NCI-H1092 treated with DMSO at 0.1 percent for 48 hours (cell line): ENCODE measurements around the gene LIAS.
A peak's percentile ranks its signal among the peaks of the same experiment; 100 is the strongest.
"Not testable (repeated sequence)": the region's sequence is repeated elsewhere in the genome, so short reads cannot be mapped to it uniquely, and the experiment has no call there.

ENCODE experiments used
- DNase-seq: peaks from one replicate; lab custom pipeline; 2025; lab: John Stamatoyannopoulos, UW

The LIAS gene

GRCh38 chr4:39497909-39498726 is 39.3 kb downstream of the LIAS start:
- no peak for DNase-seq

GRCh38 chr4:39498727-39499020 is 39.8 kb downstream of the LIAS start:
- DNase-seq: no peak

GRCh38 chr4:39502019-39502663 is 43.3 kb downstream of the LIAS start:
- DNase-seq: no peak

- DNase-seq: not testable (repeated sequence)
Observed at GRCh38 chr4:39502664-39503035, 43.8 kb downstream of the LIAS start.

GRCh38 chr4:39504538-39504937 is 45.7 kb downstream of the LIAS start:
- DNase-seq: no peak

- DNase-seq: no peak
Observed at GRCh38 chr4:39505581-39505980, 46.7 kb downstream of the LIAS start.

GRCh38 chr4:39510348-39510929 is 51.6 kb downstream of the LIAS start:
- no peak for DNase-seq

GRCh38 chr4:39514266-39514665 is 55.4 kb downstream of the LIAS start:
- not testable (repeated sequence) for DNase-seq

- DNase-seq: no peak
Observed at GRCh38 chr4:39514888-39515401, 56.1 kb downstream of the LIAS start.

- not testable (repeated sequence) for DNase-seq
Observed at GRCh38 chr4:39515669-39516401, 57.0 kb downstream of the LIAS start.

GRCh38 chr4:39516407-39516966 is 57.6 kb downstream of the LIAS start:
- no peak for DNase-seq

GRCh38 chr4:39518484-39518883 is 59.6 kb downstream of the LIAS start:
- no peak for DNase-seq

- no peak for DNase-seq
Observed at GRCh38 chr4:39521253-39521919, 62.5 kb downstream of the LIAS start.

GRCh38 chr4:39522068-39522467 is 63.2 kb downstream of the LIAS start:
- DNase-seq: no peak

- no peak for DNase-seq
Observed at GRCh38 chr4:39524161-39524957, 65.5 kb downstream of the LIAS start.

- DNase-seq: no peak
Observed at GRCh38 chr4:39525822-39526690, 67.2 kb downstream of the LIAS start.

- DNase-seq: peak; percentile 45
Observed at GRCh38 chr4:39526765-39527295, 68.0 kb downstream of the LIAS start.

- DNase-seq: peak; percentile 96
Observed at GRCh38 chr4:39527296-39528060, 68.6 kb downstream of the LIAS start, which contains the start of gene UGDH. Gene UGDH (minus strand): TSS chr4:39527439. CDS start chr4:39521512, 5,927 bp downstream.

GRCh38 chr4:39528061-39528465 is 69.2 kb downstream of the LIAS start:
- DNase-seq: peak; percentile 63
